Activated CD8-positive, alpha-beta memory T cell treated with anti-CD3 and anti-CD28 coated beads, Interleukin-2, amount 50 U/mL, for 24 hours (primary cell): Measurements from ENCODE around the gene KRTAP19-2.
"Not testable (repeated sequence)": the region's sequence is repeated elsewhere in the genome, so short reads cannot be mapped to it uniquely, and the experiment has no call there.

Source experiments
- DNase-seq: peaks from one replicate; pipeline ENCODE4 v3.0.0-alpha.2; 2020; ENCODE audit errors: extremely low read depth

Gene KRTAP19-2

GRCh38 chr21:30487336-30487735 lies at the start of gene KRTAP19-2:
TSS of gene KRTAP19-2 (minus strand) at chr21:30487436. CDS start at chr21:30487348, 88 bp downstream.
- DNase-seq = no peak

- no peak for DNase-seq
Measured at GRCh38 chr21:30518876-30519275, 31.6 kb upstream of the KRTAP19-2 start.

GRCh38 chr21:30515681-30516080 lies 28.4 kb upstream of the KRTAP19-2 start:
- no peak for DNase-seq

- not testable (repeated sequence) for DNase-seq
Measured at GRCh38 chr21:30505621-30506205, 18.5 kb upstream of the KRTAP19-2 start.

- no peak for DNase-seq
Measured at GRCh38 chr21:30502041-30502440, 14.8 kb upstream of the KRTAP19-2 start, which contains the start of gene KRTAP19-5. TSS of gene KRTAP19-5 (minus strand) at chr21:30502141. CDS start at chr21:30502090, 51 bp downstream.

GRCh38 chr21:30497065-30497464 lies 9.8 kb upstream of the KRTAP19-2 start, which contains the start of gene KRTAP19-4:
TSS of gene KRTAP19-4 (minus strand) at chr21:30497165. CDS start at chr21:30497110, 55 bp downstream.
- no peak for DNase-seq

GRCh38 chr21:30491963-30492428 lies 4.8 kb upstream of the KRTAP19-2 start, which contains the start of gene KRTAP19-3:
TSS of gene KRTAP19-3 (minus strand) at chr21:30492013. CDS start at chr21:30491957, 56 bp downstream.
- no peak for DNase-seq

- no peak for DNase-seq
Measured at GRCh38 chr21:30486180-30486579, 1.1 kb downstream of the KRTAP19-2 start.

GRCh38 chr21:30482130-30482529 lies 5.1 kb downstream of the KRTAP19-2 start:
- no peak for DNase-seq

- no peak for DNase-seq
Measured at GRCh38 chr21:30480145-30480544, 7.1 kb downstream of the KRTAP19-2 start, which contains the start of gene KRTAP19-1. TSS of gene KRTAP19-1 (minus strand) at chr21:30480367. CDS start at chr21:30480317, 50 bp downstream.

GRCh38 chr21:30479259-30479658 lies 8.0 kb downstream of the KRTAP19-2 start:
- DNase-seq = no peak

GRCh38 chr21:30478004-30478403 lies 9.2 kb downstream of the KRTAP19-2 start:
- no peak for DNase-seq

GRCh38 chr21:30468900-30469714 lies 18.1 kb downstream of the KRTAP19-2 start:
- DNase-seq = no peak

- DNase-seq = no peak
Measured at GRCh38 chr21:30463713-30464112, 23.5 kb downstream of the KRTAP19-2 start.

- no peak for DNase-seq
Measured at GRCh38 chr21:30448514-30448913, 38.7 kb downstream of the KRTAP19-2 start.

GRCh38 chr21:30447056-30447455 lies 40.2 kb downstream of the KRTAP19-2 start:
- no peak for DNase-seq

- no peak for DNase-seq
Measured at GRCh38 chr21:30444204-30444603, 43.0 kb downstream of the KRTAP19-2 start.

- DNase-seq = no peak
Measured at GRCh38 chr21:30443226-30443625, 44.0 kb downstream of the KRTAP19-2 start.

- no peak for DNase-seq
Measured at GRCh38 chr21:30439975-30440374, 47.3 kb downstream of the KRTAP19-2 start, which contains the start of gene KRTAP15-1. TSS of gene KRTAP15-1 (plus strand) at chr21:30440275. CDS start at chr21:30440328, 53 bp downstream.
